ENCODE results near the gene HSD17B1.
"Not testable (repeated sequence)": the region's sequence is repeated elsewhere in the genome, so short reads cannot be mapped to it uniquely, and the experiment has no call there.

HSD17B1 gene

DNA sequence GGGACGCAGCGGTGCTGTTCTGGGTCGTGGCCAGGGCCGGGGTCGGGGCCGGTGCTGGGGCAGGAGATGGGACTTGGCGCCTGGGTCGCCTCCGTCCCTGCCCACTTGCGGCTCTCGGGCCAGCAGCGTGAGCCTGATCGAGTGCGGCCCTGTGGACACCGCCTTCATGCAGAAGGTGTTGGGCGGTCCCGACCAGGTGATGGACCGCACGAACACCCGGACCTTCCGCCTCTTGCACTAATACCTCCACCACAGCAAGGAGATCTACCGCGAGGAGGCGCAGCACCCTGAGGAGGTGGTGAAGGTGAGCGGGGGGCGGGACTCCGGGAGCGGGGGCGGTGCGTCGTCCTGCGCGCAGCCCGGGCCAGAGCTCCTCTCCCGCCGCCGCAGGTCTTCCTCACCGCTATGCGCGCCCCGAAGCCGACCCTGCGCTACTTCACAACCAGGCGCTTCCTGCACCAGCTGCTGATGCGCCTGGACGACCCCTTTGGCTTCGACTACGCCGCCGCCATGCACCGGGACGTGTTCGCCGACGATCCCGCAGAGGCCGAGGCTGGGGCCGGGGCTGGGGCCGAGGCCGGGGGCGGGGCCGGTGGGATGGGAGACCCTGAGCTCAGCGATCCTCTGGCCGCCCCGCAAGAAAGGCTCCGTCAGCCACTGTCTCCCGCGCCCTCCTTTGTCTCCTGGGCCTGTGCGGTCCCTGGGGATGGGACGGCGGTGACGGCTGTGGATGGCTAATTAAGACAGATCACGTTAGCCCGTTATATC is 4.5 kb upstream of the HSD17B1 start:
- DNase-seq, result peak; percentile 68

DNA sequence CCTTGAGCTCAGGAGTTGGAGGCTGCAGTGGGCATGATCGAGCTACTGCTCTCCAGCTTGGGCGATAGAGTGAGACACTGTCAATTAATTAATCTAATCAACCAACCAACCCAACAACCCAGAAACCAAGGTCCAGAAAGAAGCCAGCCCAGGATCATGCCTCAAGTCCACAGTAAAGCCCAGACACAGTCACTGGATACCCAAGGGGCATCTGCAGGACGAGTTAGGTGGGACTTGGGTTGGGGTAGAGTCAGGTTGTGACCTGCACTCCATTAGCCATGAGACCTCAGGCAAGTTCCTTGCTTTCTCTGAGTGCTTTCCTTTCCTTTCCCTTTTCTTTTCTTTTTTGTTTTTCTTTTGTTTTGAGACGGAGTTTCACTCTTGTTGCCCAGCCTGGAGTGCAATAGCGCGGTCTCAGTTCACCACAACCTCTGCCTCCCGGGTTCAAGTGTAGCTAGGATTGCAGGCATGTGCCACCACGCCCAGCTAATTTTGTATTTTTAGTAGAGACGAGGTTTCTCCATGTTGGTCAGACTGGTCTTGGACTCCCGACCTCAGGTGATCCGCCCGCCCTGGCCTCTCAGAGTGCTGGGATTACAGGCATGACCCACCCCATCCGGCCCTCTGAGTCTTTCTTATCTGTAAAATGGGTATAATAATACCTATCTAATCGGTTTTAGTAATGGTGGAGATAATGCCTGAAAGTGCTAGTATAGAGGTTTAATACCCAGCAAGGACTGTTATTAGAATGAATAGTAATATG is 3.5 kb upstream of the HSD17B1 start:
- no peak for DNase-seq

DNA sequence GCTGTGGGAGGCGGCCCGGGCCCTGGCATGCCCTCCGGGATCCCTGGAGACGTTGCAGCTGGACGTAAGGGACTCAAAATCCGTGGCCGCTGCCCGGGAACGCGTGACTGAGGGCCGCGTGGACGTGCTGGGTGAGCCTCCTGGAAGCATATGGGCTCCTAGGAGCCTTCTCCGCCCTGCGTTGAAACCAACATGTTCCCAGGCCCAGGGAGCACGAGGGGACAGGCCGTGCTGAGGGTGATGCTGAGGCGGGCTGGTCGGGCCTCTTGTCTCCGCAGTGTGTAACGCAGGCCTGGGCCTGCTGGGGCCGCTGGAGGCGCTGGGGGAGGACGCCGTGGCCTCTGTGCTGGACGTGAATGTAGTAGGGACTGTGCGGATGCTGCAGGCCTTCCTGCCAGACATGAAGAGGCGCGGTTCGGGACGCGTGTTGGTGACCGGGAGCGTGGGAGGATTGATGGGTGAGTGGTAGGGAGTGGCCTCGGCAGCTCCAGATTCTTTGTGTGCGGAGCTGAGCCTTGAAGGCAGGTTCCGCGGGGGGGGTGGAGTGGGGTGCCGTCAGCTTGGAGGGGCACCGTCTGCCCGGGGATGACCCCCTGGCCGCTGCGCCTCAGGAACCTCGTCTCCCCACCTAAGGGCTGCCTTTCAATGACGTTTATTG is 567 bp downstream of the HSD17B1 start:
- no peak for DNase-seq

DNA sequence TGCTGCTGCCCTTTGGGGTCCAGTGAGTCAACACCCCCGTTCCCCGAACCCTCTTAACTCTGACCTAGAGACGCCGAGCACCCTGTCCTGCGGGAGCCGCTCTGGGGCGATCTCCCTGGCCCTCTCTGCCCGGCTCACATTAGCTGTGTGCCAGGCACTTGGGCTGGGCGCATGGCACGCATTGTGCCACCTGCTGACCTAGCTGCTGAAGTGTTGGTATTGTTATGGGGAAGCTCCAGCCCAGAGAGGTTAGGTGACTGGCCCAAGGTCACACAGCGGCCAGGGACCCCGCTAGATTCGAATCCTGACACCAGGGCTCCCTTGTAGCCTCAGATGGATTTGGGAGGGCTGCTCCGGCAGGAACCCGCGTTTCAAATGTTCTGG is 1.1 kb downstream of the HSD17B1 start:
- no peak for DNase-seq

DNA sequence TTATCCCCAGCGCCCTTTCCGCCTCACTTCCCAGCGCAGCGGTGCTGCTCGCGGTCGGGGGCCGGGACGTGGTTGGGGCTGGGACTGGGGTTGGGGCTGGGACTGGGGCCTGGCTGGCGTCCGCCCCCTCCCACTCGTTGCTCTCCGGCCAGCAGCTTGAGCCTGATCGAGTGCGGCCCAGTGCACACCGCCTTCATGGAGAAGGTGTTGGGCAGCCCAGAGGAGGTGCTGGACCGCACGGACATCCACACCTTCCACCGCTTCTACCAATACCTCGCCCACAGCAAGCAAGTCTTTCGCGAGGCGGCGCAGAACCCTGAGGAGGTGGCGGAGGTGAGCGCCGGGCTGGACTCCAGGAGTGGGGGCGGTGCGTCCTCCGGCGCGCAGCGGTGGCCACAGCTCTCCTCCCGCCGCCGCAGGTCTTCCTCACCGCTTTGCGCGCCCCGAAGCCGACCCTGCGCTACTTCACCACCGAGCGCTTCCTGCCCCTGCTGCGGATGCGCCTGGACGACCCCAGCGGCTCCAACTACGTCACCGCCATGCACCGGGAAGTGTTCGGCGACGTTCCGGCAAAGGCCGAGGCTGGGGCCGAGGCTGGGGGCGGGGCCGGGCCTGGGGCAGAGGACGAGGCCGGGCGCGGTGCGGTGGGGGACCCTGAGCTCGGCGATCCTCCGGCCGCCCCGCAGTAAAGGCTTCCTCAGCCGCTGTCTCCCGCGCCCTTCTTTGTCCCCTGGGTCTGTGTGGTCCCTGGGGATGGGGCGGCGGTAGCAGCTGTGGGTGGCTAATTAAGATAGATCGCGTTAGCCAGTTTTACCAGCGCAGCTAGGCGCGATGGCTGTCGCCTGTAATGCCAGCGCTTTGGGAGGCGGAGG is 1.8 kb downstream of the HSD17B1 start:
- DNase-seq, result peak; percentile 50

DNA sequence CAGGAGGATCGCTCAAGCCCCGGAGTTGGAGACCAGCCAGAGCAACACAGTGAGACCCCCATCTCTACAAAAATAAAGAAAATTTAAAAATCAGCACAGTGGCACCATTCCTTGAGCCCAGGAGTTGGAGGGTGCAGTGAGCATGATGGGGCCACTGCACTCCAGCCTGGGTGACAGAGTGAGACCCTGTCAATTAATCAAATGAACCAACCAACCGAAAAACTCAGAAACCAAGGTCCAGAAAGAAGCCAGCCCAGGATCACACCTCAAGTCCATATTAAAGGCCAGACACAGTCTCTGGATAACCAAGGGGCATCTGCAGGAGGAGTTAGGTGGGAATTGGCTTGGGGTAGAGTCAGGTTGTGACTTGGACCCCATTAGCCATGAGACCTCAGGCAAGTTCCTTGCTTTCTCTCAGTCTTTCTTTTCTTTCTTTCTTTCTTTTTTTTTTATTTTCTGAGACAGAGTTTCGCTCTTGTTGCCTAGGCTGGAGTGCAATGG is 2.4 kb downstream of the HSD17B1 start:
- no peak for DNase-seq

DNA sequence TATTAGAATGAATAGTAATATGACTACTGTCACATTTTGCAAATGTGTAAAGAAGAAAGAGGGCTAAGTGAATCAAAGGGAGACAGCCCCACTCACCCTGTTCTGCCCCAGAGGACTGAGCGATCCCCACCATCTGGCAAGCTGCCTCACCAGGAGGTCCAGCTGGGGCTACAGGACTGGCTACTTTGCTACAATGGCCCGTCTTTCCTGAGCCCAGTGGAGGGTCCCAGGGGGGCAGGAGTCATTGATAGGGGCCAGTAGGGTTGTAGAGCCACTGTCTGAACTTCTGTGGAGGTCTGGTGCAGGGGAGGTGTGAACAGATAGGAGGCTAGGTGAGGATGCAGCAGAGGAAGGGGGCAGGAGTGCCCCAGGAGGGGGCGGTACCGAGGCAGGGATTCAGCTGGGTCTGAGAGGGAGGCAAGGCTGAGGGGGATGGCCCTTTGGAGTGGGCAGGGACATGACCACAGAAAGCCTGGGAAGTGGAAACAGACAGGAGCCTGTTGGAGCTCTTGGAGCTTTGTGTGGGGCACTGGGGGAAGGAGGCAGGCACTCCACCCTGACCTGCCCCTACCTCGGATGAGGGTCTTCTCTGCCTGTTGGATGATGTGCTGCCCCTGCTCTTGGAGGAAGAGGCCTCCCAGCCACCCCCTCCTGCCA is 3.4 kb downstream of the HSD17B1 start:
- DNase-seq, result not testable (repeated sequence)

DNA sequence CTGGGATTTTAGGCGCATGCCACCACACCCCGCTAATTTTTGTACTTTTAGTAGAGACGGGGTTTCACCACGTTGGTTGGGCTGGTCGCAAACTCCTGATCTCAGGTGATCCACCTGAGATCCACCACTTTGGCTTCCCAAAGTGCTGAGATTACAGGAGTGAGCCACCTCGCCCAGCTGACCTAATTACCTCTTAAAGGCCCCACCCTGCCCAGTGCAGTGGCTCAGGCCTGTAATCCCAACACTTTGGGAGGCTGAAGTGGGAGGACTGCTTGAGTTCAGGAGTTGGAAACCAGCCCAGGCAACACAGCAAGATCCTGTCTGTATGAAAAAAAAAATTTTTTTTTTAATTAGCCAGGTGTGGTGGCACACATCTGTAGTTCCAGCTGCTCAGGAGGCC is 6.4 kb downstream of the HSD17B1 start:
- no peak for DNase-seq

DNA sequence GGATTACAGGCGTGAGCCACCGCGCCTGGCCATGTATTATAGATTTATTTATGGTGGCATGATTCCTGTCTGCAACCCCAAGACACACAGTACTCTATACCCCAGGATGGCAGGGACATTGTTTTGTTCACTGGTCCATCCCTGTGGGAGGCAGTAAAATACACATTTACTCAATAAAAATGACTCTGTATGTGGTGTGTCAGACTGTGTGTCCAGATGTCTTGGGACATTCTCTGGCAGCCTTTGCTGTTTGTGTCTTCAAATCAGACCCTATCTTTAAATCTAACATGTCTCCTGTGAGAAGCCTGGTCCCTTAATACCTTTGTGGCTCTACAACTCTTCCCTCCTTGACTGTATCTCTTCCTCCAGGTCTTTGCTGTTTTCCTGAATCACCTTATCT is 7.5 kb downstream of the HSD17B1 start:
- no peak for DNase-seq

DNA sequence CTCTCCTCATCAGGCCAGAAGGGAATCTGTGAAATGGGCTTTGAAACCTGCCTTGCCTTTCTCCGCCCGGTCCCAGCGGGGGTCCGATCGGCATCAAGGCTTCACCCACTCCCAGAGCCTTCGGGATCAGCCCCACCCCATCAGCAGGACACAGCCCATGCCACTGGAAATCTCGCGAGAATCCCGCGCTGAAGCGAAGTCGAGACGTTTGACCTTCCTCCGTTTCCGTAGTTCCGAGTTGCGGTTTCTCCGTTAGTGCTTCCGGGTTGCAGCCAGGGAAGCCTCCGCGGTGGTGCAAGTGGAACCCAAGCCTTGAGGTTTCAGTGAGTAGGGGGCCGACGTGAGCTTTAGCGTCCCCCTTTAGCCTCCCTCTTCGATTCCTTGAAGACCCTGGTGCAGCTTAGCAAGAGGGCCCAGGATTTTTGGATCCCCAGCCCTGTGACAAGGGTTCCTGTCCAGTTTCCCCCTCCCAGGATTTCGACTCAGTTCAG is 9.2 kb downstream of the HSD17B1 start, which contains the start of gene COASY:
Gene COASY, plus strand, starts transcription at position 252 of the 491 bp plus-strand sequence. CDS start 475 bp downstream, outside the sequence.
- DNase-seq, result peak; percentile 85

DNA sequence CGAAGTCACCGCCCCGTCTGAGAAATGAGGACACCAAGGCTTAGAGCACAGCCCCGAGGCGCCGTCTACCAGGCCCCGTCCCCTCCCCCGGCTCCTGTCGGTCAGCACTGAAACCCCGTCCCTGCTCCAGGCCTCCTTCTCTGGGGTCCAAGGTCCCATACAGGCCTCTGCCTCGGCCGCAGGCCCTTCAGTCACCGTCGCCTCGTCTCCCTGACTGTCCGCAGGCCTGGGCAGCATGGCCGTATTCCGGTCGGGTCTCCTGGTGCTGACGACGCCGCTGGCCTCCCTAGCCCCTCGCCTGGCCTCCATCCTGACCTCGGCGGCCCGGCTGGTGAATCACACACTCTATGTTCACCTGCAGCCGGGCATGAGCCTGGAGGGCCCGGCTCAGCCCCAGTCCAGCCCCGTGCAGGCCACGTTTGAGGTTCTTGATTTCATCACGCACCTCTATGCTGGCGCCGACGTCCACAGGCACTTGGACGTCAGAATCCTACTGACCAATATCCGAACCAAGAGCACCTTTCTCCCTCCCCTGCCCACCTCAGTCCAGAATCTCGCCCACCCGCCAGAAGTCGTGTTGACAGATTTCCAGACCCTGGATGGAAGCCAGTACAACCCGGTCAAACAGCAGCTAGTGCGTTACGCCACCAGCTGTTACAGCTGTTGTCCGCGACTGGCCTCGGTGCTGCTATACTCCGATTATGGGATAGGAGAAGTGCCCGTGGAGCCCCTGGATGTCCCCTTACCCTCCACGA is 9.8 kb downstream of the HSD17B1 start:
- DNase-seq, result no peak

DNA sequence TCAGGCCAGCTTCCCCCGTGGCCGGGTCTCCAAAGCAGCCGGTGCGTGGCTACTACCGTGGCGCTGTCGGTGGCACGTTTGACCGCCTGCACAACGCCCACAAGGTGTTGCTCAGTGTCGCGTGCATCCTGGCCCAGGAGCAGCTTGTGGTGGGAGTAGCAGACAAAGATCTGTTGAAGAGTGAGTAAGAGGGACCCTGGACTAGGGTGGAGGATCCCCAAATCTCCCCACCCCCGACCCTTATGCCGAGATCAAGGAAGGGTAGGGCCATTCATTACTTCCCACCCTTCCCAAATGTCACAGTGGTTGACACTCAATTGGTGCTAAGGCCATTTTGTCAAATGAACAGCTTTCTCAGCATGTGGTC is 10.4 kb downstream of the HSD17B1 start:
- no peak for DNase-seq

DNA sequence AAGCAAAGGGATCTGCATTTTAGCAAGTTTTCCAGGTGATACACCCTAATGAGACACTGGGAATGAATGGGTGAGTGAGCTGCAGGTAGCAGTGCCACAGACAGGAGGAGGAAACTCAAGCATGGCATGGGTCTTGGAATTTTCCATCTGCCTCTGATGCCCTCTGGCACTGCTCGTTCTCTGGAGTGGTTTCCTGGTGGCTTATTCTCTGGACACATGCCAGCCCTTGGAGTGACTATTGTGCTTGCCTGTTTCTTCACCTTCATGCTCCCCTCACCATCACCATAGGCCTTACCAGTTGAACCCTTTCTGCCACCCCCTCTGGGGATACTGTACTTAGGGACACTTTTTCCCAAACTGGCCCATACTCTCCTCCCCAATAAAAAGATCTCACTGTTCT is 10.8 kb downstream of the HSD17B1 start:
- DNase-seq, result no peak

DNA sequence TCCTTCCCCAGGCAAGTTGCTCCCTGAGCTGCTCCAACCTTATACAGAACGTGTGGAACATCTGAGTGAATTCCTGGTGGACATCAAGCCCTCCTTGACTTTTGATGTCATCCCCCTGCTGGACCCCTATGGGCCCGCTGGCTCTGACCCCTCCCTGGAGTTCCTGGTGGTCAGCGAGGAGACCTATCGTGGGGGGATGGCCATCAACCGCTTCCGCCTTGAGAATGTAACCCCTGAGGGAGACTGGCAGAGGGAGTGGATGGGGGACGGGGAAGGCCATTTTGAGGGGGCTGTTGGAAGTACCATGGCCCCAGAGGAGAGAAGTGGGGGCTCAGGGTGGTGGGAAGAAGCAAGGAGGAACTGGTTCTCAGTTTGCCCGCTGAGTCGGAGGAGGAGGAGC is 11.2 kb downstream of the HSD17B1 start:
- no peak for DNase-seq

DNA sequence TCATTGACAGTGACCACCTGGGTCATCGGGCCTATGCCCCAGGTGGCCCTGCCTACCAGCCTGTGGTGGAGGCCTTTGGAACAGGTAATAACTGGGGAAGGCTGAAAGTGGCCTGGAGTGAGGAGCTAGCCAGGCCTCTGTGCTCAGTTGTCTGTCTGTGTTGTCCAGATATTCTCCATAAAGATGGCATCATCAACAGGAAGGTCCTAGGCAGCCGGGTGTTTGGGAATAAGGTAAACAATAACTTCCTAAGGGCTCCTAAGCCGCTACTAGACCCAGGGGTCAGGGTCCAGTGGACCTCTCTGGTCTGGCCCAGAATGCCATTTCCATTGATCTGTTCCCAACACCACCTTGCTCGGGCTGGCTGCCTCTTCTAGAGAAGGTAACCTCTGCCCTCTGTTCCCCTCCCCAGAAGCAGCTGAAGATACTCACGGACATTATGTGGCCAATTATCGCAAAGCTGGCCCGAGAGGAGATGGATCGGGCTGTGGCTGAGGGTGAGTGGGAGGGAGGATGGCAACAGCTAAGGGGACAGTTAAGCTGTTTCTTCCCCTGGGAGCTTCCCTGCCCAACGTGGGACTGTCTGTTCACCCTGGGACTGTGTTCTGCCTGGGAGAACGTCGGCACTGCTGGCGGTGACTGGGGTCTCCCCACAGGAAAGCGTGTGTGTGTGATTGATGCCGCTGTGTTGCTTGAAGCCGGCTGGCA is 12.2 kb downstream of the HSD17B1 start:
- no peak for DNase-seq

DNA sequence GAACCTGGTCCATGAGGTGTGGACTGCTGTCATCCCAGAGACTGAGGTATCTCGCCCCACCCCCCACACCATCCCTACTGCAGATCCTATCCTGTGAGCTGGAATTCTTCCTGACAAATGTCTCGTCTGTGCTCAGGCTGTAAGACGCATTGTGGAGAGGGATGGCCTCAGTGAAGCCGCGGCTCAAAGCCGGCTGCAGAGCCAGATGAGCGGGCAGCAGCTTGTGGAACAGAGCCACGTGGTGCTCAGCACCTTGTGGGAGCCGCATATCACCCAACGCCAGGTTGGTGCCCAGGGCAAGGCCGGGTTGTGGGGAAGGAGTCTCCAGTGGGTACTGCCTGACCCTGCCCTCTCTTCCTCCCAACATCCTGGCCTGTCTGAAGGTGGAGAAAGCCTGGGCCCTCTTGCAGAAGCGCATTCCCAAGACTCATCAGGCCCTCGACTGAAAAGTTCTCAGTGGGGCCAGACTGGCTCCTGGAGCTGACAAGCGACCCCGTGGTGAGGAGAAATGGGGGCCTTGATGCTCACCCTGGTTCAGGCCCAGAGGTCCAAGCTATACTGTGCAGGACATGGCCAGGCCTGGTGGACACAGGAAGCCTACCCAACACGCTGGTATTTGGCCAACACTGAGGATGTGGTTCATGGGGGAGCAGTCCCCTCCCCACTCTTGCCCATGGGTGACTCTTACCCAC is 12.9 kb downstream of the HSD17B1 start:
- DNase-seq, result no peak

DNA sequence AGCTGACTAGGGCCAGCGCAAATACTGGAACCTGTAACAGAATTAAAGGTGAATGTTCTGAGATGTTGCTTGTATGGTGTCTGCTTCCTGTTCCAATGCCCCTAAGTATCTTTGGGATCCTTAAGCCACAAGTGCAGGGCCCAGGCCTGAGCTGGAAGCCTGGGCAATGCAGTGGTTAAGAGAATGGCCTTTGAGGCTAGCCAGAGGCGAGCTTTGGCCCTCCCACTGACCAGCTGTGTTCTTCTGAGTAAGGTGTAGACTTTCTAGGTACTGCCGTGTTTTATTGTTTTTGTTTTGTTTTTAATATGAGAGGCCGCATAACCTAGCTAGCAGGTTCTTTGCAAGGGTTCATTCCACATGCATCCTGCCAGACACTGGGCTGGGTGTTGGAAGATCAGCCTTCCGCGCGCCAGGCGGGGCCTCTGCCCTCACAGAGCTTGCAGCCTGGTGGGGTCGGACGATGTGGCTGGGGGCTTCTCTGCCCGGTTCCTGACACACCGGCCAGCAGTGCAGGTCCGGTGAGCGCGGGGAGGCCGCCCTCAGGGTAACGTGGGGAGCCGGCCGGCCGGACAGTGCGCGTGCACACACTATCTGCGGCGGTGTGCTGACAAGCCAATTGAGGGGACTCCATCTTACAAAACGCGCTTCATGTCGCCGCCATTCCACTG is 13.6 kb downstream of the HSD17B1 start:
- no peak for DNase-seq

DNA sequence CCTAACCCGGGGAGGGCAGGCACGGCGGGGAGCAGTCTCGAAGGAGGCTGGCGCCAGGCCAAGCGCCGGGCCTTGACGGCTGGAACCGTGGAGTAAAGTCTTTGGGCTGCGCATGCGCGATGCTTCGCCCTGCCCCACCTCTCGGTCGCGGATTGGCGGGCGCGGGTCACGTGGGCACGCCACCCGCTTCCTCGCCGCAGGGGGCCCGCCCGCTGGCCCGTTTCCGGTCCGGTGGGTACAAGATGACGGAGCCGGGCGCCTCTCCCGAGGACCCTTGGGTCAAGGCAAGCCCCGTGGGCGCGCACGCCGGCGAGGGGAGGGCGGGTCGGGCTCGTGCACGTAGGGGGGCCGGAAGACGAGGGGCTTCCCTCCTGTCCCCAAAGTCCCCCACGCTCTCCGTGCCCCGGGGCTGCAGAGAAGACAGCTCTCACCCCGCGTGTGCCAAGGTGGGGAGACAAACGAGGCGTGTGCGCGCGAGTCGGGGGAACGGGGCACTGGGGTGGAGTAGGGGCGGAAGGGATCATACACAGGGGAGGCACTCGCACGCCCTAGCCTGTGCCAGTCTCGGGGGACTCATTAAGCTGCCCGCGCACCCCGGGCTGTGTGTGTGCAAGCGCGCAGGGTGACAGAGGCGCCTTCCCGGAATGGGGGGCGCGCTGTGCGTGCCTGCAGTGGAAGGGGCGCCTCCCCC is 14.3 kb downstream of the HSD17B1 start, which contains the start of gene MLX:
Gene MLX, plus strand, starts transcription at position 218 of the 691 bp plus-strand sequence. Its CDS starts 25 bp downstream, at position 243.
- DNase-seq, result peak; percentile 85
